Measurements from ENCODE around the gene MICAL3.
"Not testable (repeated sequence)": the region's sequence is repeated elsewhere in the genome, so short reads cannot be mapped to it uniquely, and the experiment has no call there.

MICAL3 gene

GRCh38 chr22:17878186-17878694 is 146.1 kb downstream of the MICAL3 start:
- no peak for DNase-seq

- not testable (repeated sequence) for DNase-seq
Measured at GRCh38 chr22:17876878-17877855, 147.2 kb downstream of the MICAL3 start.

GRCh38 chr22:17876306-17876831 is 148.0 kb downstream of the MICAL3 start:
- no peak for DNase-seq

- DNase-seq, result no peak
Measured at GRCh38 chr22:17875631-17876030, 148.7 kb downstream of the MICAL3 start.

- DNase-seq, result no peak
Measured at GRCh38 chr22:17875156-17875555, 149.2 kb downstream of the MICAL3 start.

GRCh38 chr22:17874231-17874905 is 150.0 kb downstream of the MICAL3 start:
- no peak for DNase-seq

- no peak for DNase-seq
Measured at GRCh38 chr22:17873804-17874203, 150.6 kb downstream of the MICAL3 start.

- no peak for DNase-seq
Measured at GRCh38 chr22:17873116-17873515, 151.2 kb downstream of the MICAL3 start.

- no peak for DNase-seq
Measured at GRCh38 chr22:17872471-17872870, 151.9 kb downstream of the MICAL3 start.

GRCh38 chr22:17871726-17872458 is 152.5 kb downstream of the MICAL3 start:
- no peak for DNase-seq

GRCh38 chr22:17870407-17870806 is 154.0 kb downstream of the MICAL3 start:
- no peak for DNase-seq

- no peak for DNase-seq
Measured at GRCh38 chr22:17869285-17870096, 154.9 kb downstream of the MICAL3 start.

GRCh38 chr22:17868771-17869170 is 155.6 kb downstream of the MICAL3 start:
- no peak for DNase-seq

GRCh38 chr22:17867160-17867785 is 157.1 kb downstream of the MICAL3 start:
- DNase-seq, result no peak

- DNase-seq, result no peak
Measured at GRCh38 chr22:17866621-17867020, 157.7 kb downstream of the MICAL3 start.

- DNase-seq, result no peak
Measured at GRCh38 chr22:17866127-17866526, 158.2 kb downstream of the MICAL3 start.

GRCh38 chr22:17865183-17866055 is 158.9 kb downstream of the MICAL3 start:
- no peak for DNase-seq

- no peak for DNase-seq
Measured at GRCh38 chr22:17864398-17865182, 159.8 kb downstream of the MICAL3 start.

- DNase-seq, result no peak
Measured at GRCh38 chr22:17862646-17863181, 161.6 kb downstream of the MICAL3 start.
